Keratinocyte (primary cell): ENCODE data around the gene RET.

ENCODE experiments used
- EZH2 ChIP-seq: IDR thresholded peaks from one replicate; pipeline ENCODE4 v1.6.1; 2012; ENCODE audit warnings: inconsistent platforms, mild to moderate bottlenecking, low read length, moderate library complexity
- TF ChIP-seq, protein P1 (sequence below), 3 experiments: IDR thresholded peaks in 1 of 3; conservative IDR thresholded peaks in 1 of 3; optimal IDR thresholded peaks in 1 of 3; 2 replicates in 2 of 3; 3 replicates in 1 of 3; pipeline versions ENCODE3 to v1.5.1; 2011; ENCODE audit warnings: low read length in 3 of 3, mild to moderate bottlenecking in 3 of 3, moderate library complexity in 2 of 3, control low read depth in 1 of 3, inconsistent platforms in 1 of 3; ENCODE audit not compliant: insufficient read depth in 2 of 3; ENCODE audit errors: extremely low read depth in 1 of 3

DNA sequence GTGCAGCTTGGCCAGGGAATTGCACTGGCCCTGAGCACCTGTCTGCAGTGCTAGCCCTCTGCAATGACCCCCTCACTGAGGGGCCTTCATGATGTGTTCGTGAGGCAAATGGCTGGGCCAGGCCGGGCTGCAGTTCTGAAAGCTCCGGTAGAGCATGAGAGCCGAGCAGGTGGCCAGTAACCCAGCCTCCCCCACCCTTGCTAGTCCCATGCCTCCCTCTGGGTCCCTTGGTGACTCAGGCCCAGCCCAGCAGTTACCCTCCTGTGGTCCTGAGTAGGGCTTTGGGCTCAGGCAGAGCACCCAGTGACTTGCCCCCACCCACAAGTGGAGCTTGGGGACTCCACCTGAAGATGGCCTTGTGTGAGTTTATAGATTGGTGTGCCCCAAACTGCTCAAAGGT lies 45.2 kb downstream of the RET start:
- TF ChIP-seq, protein P1, sequence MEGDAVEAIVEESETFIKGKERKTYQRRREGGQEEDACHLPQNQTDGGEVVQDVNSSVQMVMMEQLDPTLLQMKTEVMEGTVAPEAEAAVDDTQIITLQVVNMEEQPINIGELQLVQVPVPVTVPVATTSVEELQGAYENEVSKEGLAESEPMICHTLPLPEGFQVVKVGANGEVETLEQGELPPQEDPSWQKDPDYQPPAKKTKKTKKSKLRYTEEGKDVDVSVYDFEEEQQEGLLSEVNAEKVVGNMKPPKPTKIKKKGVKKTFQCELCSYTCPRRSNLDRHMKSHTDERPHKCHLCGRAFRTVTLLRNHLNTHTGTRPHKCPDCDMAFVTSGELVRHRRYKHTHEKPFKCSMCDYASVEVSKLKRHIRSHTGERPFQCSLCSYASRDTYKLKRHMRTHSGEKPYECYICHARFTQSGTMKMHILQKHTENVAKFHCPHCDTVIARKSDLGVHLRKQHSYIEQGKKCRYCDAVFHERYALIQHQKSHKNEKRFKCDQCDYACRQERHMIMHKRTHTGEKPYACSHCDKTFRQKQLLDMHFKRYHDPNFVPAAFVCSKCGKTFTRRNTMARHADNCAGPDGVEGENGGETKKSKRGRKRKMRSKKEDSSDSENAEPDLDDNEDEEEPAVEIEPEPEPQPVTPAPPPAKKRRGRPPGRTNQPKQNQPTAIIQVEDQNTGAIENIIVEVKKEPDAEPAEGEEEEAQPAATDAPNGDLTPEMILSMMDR (optimal IDR thresholded peaks at IDR 0.05 in 1 of 3, IDR thresholded peaks at IDR 0.05 in 1 of 3, conservative IDR thresholded peaks at IDR 0.05 in 1 of 3; ENCODE audit: extremely low read depth in 1 of 3, insufficient read depth in 2 of 3, low read length in 3 of 3): no peak
- TF ChIP-seq EZH2: no peak
